OCI-LY1 (cell line): ENCODE measurements around the gene ARHGAP10.
A peak's percentile ranks its signal among the peaks of the same experiment; 100 is the strongest.

Experiments used
- EZH2 ChIP-seq: fragments of 200-600 bp; sonication (generic), shearing (Covaris generic); IDR thresholded peaks from 2 replicates; pipeline ENCODE4 v1.8.0; 2017; ENCODE audit warnings: borderline replicate concordance, mixed run types, mild to moderate bottlenecking, antibody characterized with exemption, low read length, moderate library complexity, mixed read lengths
- TF ChIP-seq, protein P1 (sequence below): fragments of 200-600 bp; sonication (generic), shearing (Covaris generic); IDR thresholded peaks from 2 replicates; pipeline ENCODE4 v1.5.1; 2017; ENCODE audit warnings: mild to moderate bottlenecking, antibody characterized with exemption, low read length, moderate library complexity, mixed read lengths

DNA sequence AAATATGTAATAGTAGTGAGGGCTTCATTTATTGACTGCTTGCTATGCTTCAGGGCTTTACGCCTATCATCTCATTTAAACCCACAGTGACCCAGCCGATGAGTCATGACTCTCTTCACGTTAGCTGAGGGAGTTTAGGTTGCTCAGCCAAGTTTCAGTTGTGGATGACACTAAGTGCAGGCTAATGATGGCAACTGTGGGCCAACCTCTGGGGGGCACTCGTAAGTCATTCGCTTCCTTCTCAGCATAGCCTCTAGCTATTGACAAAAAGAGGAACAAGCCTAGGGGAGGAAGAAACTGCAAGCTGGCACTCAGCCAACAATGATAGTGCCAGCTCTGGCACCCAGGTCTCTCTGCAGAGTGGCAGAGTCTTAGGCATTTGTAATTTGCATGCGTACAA, 325.0 kb downstream of the ARHGAP10 start:
- TF ChIP-seq, protein P1, sequence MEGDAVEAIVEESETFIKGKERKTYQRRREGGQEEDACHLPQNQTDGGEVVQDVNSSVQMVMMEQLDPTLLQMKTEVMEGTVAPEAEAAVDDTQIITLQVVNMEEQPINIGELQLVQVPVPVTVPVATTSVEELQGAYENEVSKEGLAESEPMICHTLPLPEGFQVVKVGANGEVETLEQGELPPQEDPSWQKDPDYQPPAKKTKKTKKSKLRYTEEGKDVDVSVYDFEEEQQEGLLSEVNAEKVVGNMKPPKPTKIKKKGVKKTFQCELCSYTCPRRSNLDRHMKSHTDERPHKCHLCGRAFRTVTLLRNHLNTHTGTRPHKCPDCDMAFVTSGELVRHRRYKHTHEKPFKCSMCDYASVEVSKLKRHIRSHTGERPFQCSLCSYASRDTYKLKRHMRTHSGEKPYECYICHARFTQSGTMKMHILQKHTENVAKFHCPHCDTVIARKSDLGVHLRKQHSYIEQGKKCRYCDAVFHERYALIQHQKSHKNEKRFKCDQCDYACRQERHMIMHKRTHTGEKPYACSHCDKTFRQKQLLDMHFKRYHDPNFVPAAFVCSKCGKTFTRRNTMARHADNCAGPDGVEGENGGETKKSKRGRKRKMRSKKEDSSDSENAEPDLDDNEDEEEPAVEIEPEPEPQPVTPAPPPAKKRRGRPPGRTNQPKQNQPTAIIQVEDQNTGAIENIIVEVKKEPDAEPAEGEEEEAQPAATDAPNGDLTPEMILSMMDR: peak; percentile 96
- TF ChIP-seq EZH2: no peak
